GM21717 (cell line): ENCODE measurements around the gene CASR.

Experiments
- ATAC-seq: cut with Tn5 transposase; IDR thresholded peaks from one replicate; pipeline ENCODE4 v1.9.1; 2021; ENCODE audit warnings: mild to moderate bottlenecking, moderate library complexity; ENCODE audit not compliant: unreplicated experiment

CASR gene

GRCh38 chr3:122257644-122258364 lies 74.3 kb downstream of the CASR start:
- no peak for ATAC-seq

DNA sequence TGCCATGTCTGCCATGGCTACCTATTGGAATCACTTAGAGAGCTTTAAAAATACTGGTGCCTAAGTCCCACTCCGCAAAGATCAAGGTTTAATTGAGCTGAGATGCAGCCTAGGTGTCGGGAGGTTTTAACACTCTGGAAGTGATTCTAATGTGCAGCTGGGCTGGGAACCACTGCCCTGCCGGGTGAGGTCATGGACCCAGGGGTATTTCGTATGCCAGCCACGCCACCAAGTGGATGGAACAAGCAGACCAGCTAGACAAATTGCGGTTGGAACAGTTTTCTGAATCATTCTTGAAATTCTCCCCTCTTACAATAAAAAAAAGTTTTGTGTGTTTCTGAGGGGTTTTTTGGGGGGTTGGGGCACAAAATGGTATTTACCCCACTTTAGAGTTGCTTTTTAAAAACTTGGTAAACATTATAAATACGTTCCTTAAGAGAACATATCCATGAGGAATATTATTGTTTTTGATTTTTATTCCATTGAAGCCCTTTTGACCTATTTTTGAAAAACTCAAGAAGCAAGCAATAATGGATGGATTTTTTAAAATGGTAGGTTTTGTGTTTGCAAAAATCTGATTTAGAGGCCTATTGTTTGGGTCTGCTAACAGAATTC lies 75.4 kb downstream of the CASR start:
- ATAC-seq: peak; percentile 81

DNA sequence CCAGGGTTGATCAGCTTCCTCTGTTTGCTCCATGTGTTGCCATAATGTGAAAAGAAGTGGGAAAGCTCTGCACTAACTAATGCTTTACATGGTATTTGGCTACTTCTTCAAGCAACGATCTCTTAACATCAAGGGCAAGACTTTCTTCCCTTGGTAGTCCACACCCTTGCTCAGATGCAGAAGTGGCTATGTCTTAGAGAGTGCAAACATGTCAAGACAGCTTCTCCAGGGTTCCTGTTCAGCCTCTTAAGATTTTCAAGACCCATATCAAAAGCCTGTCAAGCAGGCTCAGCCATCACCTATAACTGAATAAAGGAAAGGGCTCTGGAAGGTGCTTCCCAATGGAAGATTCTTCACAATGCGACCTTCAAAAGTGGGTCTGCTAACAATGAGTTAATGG lies 76.7 kb downstream of the CASR start:
- ATAC-seq: no peak

DNA sequence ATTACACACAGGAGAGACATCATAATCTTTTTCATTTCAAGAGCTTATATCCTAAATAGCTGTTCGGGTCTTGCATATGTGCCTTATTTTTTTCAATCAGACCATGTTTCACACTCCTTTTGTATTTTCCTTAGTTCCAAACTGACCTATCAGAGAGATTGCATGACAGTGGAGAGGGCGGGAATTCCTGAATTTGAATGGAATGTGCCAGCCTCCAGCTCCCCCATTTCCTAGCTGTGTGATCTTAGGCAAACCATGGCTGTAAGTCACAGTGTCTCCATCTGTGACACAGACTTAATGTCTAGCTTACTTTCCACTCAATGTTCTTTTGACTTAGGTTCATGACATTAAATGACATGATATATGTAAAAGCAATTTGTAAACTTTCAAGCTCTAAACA lies 79.6 kb downstream of the CASR start:
- no peak for ATAC-seq

DNA sequence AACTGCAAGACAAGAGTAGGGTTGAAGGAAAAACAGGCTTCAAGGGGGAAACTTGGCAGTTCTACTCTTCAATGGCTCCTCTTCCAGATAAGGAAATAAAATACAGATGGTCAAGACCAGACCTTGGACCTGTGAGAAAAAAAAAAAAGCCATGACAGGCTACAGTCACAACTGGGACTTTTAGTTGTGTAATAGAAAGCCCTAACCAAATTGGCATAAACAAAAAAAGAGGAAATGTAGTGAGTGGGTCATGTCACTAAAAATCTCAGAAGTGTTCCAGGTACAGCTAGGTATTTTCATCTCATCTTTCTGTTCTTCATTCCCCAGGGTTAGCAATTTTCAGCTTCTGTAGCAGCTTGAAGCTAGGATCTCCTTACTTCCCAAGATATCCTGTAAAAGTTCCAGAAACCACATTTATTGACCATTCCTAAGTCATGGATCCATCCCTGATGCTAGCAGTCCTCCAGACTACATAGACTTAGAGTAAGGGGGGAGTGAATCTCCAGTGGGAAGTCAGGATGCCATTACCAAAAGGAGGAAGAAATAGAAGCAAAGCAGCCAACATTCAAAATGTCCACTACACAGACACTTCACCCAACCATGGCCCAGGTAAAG lies 80.6 kb downstream of the CASR start:
- ATAC-seq: no peak

DNA sequence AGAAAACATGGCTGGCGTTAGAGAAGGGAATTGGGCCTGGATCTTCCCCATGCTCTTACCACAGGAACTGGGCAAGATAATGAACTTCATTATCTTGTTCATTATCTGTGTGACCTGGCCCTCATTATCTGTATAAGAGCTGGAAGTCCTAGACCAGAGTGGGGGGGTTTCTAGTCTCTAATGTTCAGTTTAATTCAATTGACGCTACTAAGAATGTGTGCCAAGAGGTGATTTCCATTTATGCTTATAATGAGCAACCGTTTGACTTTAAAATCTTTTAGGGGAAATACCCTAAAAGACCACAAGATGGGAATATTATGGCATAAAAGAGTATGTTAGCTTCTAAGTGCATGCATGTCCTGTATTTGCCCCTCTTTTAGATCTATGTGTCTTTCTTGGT lies 82.5 kb downstream of the CASR start:
- no peak for ATAC-seq

DNA sequence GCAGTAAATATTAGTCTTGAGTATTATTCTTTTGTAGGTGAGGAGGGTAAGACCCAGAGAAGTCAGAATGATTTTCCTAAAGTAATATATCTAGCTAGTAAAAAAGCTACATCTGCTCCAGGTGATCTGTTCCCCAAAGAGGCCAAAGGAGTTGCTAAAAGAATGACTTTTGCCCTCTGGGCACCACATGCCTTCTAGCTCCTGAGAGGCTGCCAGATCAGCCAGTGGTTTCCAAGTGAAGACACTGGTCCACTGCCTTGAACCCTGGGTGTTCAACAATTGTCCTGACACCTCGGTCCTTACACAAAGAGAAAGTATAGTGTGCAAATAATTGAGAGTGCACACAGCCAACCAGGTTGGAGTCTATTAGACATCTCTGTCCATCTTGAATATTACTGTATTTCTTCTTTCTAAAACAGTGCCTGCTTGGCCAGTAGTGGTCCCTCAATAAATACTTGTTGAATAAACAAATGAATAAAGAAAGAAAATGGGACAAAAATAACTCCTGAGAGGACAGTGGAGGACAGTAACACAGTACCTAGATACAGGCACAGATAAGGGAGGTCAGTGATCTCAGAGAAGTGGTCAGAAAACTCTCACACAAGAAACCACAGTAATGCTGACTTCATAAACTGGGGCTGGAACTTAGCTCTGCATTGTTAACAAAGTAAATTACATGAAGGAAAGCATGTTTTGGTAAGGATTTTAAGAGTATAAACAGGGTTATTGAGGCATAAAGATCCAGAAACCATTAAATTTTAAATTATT lies 85.0 kb downstream of the CASR start:
- ATAC-seq: no peak

GRCh38 chr3:122269045-122269444 lies 85.6 kb downstream of the CASR start:
- no peak for ATAC-seq

DNA sequence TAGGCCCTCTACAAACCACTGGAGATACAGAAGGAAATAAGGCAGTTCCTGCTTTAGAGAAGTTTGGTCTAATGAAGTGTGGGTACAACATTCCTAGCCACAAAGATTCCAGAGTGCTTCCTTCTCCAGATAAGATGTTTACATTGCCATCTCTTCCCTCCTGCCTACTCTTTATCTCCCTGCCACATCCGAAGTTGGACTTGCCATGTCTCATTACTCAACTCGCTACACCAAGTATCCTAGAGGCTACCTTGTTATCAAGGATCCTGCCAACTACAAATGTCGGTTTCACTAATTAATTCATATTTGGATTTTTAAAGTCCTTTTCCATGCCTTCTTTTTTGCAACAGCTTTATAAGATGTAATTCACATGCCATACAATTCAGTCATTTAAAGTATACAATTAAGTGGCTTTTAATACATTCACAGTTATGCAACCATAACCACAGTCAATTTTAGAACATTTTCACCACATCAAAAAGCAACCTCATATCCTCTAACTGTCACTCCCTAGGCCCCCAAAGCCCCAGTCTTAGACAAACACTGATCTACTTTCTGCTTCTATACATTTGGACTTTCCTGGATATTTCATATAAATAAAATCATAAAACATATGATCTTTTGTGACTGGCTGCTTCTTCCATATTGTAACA lies 87.9 kb downstream of the CASR start:
- no peak for ATAC-seq

- no peak for ATAC-seq
These were observed 89.4 kb downstream of the CASR start for GRCh38 chr3:122272879-122273278.

GRCh38 chr3:122273498-122273897 lies 90.0 kb downstream of the CASR start:
- no peak for ATAC-seq

- no peak for ATAC-seq
These were observed 98.4 kb downstream of the CASR start for GRCh38 chr3:122281891-122282290.

GRCh38 chr3:122283796-122284445 lies 100.5 kb downstream of the CASR start:
- ATAC-seq: no peak

GRCh38 chr3:122284486-122284885 lies 101.0 kb downstream of the CASR start:
- ATAC-seq: no peak

- ATAC-seq: no peak
These were observed 110.9 kb downstream of the CASR start for GRCh38 chr3:122294359-122294758.

- no peak for ATAC-seq
These were observed 112.0 kb downstream of the CASR start for GRCh38 chr3:122295266-122296062.

GRCh38 chr3:122298239-122298638 lies 114.8 kb downstream of the CASR start:
- peak; percentile 70 for ATAC-seq

DNA sequence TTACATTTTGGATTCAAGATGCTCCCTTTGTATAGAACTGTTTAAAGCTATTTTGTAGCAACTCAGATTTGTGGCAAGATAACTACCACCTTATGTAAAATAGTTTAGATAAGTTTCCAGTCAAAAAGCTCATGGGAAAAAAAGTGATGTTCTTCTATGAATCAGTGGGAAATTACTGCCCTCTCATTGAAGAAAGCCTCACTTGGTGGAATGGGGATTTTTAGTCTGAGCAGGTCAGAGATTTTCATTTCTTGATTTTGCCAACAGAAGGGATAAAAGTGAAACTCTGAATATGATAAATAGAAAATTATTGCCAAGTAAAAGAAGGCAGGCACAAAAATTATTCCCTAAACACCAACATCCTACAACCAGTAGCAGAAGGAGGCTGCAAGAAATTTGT lies 115.7 kb downstream of the CASR start:
- no peak for ATAC-seq

DNA sequence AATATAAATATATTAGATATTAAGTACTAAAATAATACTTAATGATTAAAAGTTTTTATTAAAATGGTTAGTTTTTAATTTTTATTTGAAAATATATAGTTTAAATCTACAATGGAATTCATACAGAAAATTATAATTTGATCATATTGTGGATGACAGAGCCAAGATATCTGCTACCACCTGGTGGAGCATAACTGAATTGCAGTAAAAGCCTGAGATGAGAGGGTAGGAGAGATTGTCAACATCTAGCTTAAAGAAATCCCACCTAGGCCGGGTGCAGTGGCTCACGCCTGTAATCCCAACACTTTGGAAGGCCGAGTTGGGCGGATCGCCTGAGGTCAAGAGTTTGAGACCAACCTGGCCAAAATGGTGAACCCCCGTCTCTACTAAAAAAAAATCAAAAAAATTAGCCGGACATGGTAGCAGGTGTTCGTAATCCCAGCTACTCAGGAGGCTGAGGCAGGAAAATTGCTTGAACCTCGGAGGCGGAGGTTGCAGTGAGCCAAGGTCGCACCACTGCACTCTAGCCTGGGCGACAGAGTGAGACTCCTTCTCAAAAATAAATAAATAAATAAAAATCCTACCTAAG lies 116.5 kb downstream of the CASR start:
- no peak for ATAC-seq
